SKM-1 treated with dmso at 0.1 percent for 144 hours (cell line): ENCODE measurements around the gene FOXD1.

ENCODE experiments used
- DNase-seq: peaks from one replicate; lab custom pipeline; 2025; ENCODE audit not compliant: unreplicated experiment; lab: John Stamatoyannopoulos, UW

Gene FOXD1

GRCh38 chr5:73441378-73441777, 7.2 kb downstream of the FOXD1 start:
- no peak for DNase-seq

GRCh38 chr5:73440262-73440661, 8.3 kb downstream of the FOXD1 start:
- no peak for DNase-seq

GRCh38 chr5:73438645-73439470, 9.7 kb downstream of the FOXD1 start:
- DNase-seq = no peak

GRCh38 chr5:73437777-73438644, 10.6 kb downstream of the FOXD1 start:
- DNase-seq = no peak

GRCh38 chr5:73437101-73437776, 11.3 kb downstream of the FOXD1 start:
- no peak for DNase-seq

GRCh38 chr5:73436535-73437100, 12.0 kb downstream of the FOXD1 start:
- no peak for DNase-seq

GRCh38 chr5:73435759-73436534, 12.6 kb downstream of the FOXD1 start:
- DNase-seq = no peak

GRCh38 chr5:73434907-73435306, 13.7 kb downstream of the FOXD1 start:
- no peak for DNase-seq

- no peak for DNase-seq
Observed at GRCh38 chr5:73434461-73434860, 14.1 kb downstream of the FOXD1 start.

GRCh38 chr5:73433982-73434342, 14.6 kb downstream of the FOXD1 start:
- no peak for DNase-seq

- no peak for DNase-seq
Observed at GRCh38 chr5:73433272-73433981, 15.2 kb downstream of the FOXD1 start.

GRCh38 chr5:73431204-73431851, 17.2 kb downstream of the FOXD1 start:
- no peak for DNase-seq

GRCh38 chr5:73426034-73426433, 22.5 kb downstream of the FOXD1 start:
- DNase-seq = no peak

GRCh38 chr5:73424556-73424977, 24.0 kb downstream of the FOXD1 start:
- DNase-seq = no peak

GRCh38 chr5:73422164-73422563, 26.4 kb downstream of the FOXD1 start:
- DNase-seq = no peak

GRCh38 chr5:73420666-73421065, 27.9 kb downstream of the FOXD1 start:
- DNase-seq = no peak

- DNase-seq = no peak
Observed at GRCh38 chr5:73419465-73420390, 28.8 kb downstream of the FOXD1 start.

- DNase-seq = no peak
Observed at GRCh38 chr5:73419117-73419464, 29.5 kb downstream of the FOXD1 start.
